CD4-positive, CD25-positive, alpha-beta regulatory T cell (primary cell): Measurements from ENCODE around the gene DEF6. TPM values are rescaled to one million over a fixed set of nuclear protein-coding genes. Genes with fewer than 3 reads are reported as not detected.
A peak's percentile ranks its signal among the peaks of the same experiment; 100 is the strongest.

Source experiments
- ATAC-seq, 2 donors: fragments of 150-1000 bp; cut with Tn5 transposase; one replicate each; pipeline ENCODE4 v1.10.0; 2021; ENCODE audit warnings: low read depth in 2 of 2, moderate number of reproducible peaks in 2 of 2, moderate library complexity in 1 of 2
- DNase-seq, 3 donors: peaks; one replicate each; pipeline versions ENCODE4 v3.0.0 to v3.0.0-alpha.2; 2012 to 2022; ENCODE audit warnings: mixed read lengths in 1 of 3
- H3K27ac ChIP-seq: one replicate; pipeline ENCODE4 v1.7.0; 2013; ENCODE audit warnings: mild to moderate bottlenecking, low read length; ENCODE audit not compliant: insufficient read depth, poor library complexity, severe bottlenecking
- H3K27me3 ChIP-seq: one replicate; pipeline ENCODE4 v1.7.0; 2013; ENCODE audit warnings: low read length; ENCODE audit not compliant: control insufficient read depth, insufficient read depth
- H3K36me3 ChIP-seq: one replicate; pipeline ENCODE4 v1.7.0; 2013; ENCODE audit warnings: mild to moderate bottlenecking, low read length, moderate library complexity; ENCODE audit not compliant: control insufficient read depth, insufficient read depth
- H3K4me1 ChIP-seq: 2 replicates; pipeline ENCODE4 v1.7.0; 2013; ENCODE audit warnings: mild to moderate bottlenecking, low read length; ENCODE audit not compliant: insufficient read depth, control insufficient read depth, poor library complexity, severe bottlenecking
- H3K4me3 ChIP-seq: one replicate; pipeline ENCODE4 v1.7.0; 2013; ENCODE audit warnings: low read depth, mild to moderate bottlenecking, low read length, moderate library complexity
- H3K9me3 ChIP-seq, 2 experiments: 1 replicate in 1 of 2; 2 replicates in 1 of 2; pipeline ENCODE4 v1.7.0; 2013; ENCODE audit warnings: low read length in 2 of 2, mild to moderate bottlenecking in 1 of 2, moderate library complexity in 1 of 2; ENCODE audit not compliant: control insufficient read depth in 2 of 2
- H3K27ac Mint-ChIP-seq, 3 donors: one replicate each; pipeline ENCODE4 v1.8.0; 2020 to 2022; ENCODE audit warnings: mild to moderate bottlenecking in 3 of 3, mixed read lengths in 3 of 3, moderate library complexity in 2 of 3
- H3K27me3 Mint-ChIP-seq: one replicate; pipeline ENCODE4 v1.8.0; 2022; ENCODE audit warnings: mild to moderate bottlenecking, mixed read lengths
- H3K36me3 Mint-ChIP-seq: one replicate; pipeline ENCODE4 v1.8.0; 2020; ENCODE audit warnings: mixed read lengths
- H3K4me1 Mint-ChIP-seq, 4 donors: one replicate each; pipeline ENCODE4 v1.8.0; 2020 to 2022; ENCODE audit warnings: mixed read lengths in 4 of 4, mild to moderate bottlenecking in 1 of 4
- H3K4me3 Mint-ChIP-seq, 4 donors: one replicate each; pipeline ENCODE4 v1.8.0; 2020 to 2022; ENCODE audit warnings: mild to moderate bottlenecking in 4 of 4, mixed read lengths in 4 of 4, moderate library complexity in 3 of 4
- H3K9me3 Mint-ChIP-seq, 7 donors: one replicate each; pipeline ENCODE4 v1.8.0; 2020 to 2022; ENCODE audit warnings: mixed read lengths in 7 of 7, mild to moderate bottlenecking in 3 of 7, moderate library complexity in 2 of 7
- polyA plus RNA-seq, 4 donors: library from polyadenylated mRNA; unstranded; fragments of 300-500 nt; fragmentation: Illumina TruSeq; gene quantifications; one replicate each; pipeline ENCODE4 v1.2.3, GENCODE V29; 2021
- total RNA-seq: library from RNA; stranded (reverse); gene quantifications from one replicate; pipeline ENCODE4 v1.2.3, GENCODE V29; 2022

Gene DEF6
- total and polyA plus RNA-seq, 5 donors from 2014 or later = 134 to 247 (median 141) TPM

DNA sequence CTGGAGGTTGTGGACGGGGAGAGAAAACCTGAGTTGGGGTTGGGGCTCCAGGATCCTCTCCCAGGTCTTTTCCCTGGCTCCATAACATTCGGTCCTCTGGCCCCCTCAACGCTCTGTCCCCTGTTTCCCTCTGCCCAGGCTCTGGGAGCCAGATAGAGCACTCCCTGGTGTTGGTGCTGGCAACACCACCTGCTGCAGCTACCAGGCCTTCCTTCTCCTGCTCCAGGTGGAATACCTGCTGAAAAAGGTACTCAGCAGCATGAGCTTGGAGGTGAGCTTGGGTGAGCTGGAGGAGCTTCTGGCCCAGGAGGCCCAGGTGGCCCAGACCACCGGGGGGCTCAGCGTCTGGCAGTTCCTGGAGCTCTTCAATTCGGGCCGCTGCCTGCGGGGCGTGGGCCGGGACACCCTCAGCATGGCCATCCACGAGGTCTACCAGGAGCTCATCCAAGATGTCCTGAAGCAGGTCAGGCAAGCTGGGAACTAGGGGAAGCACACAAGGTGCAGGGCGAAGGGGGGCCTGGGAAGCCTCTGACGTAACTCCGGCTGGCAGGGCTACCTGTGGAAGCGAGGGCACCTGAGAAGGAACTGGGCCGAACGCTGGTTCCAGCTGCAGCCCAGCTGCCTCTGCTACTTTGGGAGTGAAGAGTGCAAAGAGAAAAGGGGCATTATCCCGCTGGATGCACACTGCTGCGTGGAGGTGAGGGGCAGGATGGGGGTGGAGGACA, 14.6 kb downstream of the DEF6 start:
- Histone ChIP-seq H3K4me1 (peaks cover 84% of the 10 kb centered on the region), H3K36me3 (peaks cover 58% of the 10 kb centered on the region)

DNA sequence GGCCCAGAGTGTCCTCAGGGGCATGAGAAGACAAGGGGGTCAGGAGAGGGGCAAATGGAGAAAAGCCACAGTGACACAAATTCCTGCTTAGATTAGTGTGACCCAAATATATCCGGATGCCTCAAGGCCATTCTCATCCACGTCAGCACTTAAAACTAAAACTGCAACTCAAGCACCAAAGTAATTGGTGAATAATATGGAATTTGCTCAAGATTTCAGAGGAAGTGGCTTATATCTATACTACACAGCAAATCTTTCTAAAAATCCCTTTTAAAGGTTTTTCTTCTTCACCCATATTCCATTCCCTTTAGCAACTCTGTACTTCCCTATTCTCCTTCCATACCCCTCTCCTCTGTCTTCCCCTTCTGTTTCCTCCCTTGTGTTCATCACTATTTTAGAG, 15.2 kb downstream of the DEF6 start:
- Histone ChIP-seq H3K9me3 (no peaks in the 10 kb centered on the region), H3K27me3 (no peaks in the 10 kb centered on the region), H3K4me1 (peaks cover 78% of the 10 kb centered on the region), H3K4me3 (peak overlapping the region; percentile 26), H3K36me3 (peaks cover 58% of the 10 kb centered on the region), H3K27ac (peak overlapping the region; percentile 78)
- Mint-ChIP-seq H3K9me3 (no peaks in the 10 kb centered on the region), H3K36me3 (peaks cover 65% of the 10 kb centered on the region), H3K4me3 (peak overlapping the region; percentile 85 to 94 (median 89)), H3K4me1 (peaks cover 48 to 93% (median 70%) of the 10 kb centered on the region in 4 donors), H3K27ac (peak overlapping the region; percentile 96 to 99 (median 98)), H3K27me3 (no peaks in the 10 kb centered on the region)
- DNase-seq (no peak), ATAC-seq (no peak)

More for the DNA sequence above, 14.6 kb downstream of the DEF6 start:
- peak overlapping the region; percentile 85 to 94 (median 92) for H3K4me3 Mint-ChIP-seq
- Histone ChIP-seq H3K4me3 (peak overlapping the region; percentile 65), H3K27me3 (no peaks in the 10 kb centered on the region), H3K9me3 (no peaks in the 10 kb centered on the region), H3K27ac (peak overlapping the region; percentile 78)
- DNase-seq = no peak
- H3K27me3 Mint-ChIP-seq = no peaks in the 10 kb centered on the region
- H3K36me3 Mint-ChIP-seq = peaks cover 66% of the 10 kb centered on the region
- H3K27ac Mint-ChIP-seq = peak overlapping the region; percentile 96 to 99 (median 98)
- H3K9me3 Mint-ChIP-seq = no peaks in the 10 kb centered on the region
- ATAC-seq = no peak
- peaks cover 51 to 95% (median 71%) of the 10 kb centered on the region in 4 donors for H3K4me1 Mint-ChIP-seq

DNA sequence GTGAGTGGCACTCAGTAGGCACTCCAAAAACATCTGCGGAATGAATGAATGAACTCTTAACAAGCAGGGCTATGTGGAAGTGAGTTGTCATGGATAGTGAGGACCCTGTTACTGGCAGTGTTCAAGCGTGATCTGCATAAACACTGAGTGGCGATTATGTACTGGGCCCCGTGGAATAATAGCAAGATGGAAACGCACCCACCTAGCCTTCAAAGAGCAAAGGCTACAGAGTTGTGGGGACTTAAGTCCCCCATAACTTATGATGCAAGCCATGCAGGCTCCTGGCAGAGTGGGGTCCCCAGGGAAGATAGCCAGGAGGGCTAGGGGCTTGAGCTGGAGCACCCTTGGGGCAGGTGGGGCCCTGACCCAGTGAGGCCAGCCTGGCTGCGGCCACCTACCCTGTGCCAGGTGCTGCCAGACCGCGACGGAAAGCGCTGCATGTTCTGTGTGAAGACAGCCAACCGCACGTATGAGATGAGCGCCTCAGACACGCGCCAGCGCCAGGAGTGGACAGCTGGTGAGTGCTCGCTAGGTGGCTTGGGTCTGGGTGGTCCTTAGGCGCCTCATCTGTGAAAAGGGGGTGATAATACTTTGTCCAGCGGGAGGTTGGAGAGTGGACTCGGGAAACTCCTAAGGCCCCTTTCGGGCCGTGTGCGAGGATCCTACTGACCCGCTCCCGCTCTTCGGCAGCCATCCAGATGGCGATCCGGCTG, 20.0 kb downstream of the DEF6 start:
- no peak for DNase-seq
- Histone ChIP-seq H3K4me1 (peaks cover 33% of the 10 kb centered on the region), H3K36me3 (peaks cover 90% of the 10 kb centered on the region), H3K9me3 (no peaks in the 10 kb centered on the region), H3K4me3 (no peak overlapping the region), H3K27ac (no peak overlapping the region), H3K27me3 (no peaks in the 10 kb centered on the region)
- H3K4me3 Mint-ChIP-seq = no peak overlapping the region
- no peaks in the 10 kb centered on the region for H3K9me3 Mint-ChIP-seq
- H3K36me3 Mint-ChIP-seq = peaks cover 57% of the 10 kb centered on the region
- ATAC-seq = no peak
- peak overlapping the region; percentile 78 to 90 (median 87) for H3K27ac Mint-ChIP-seq
- H3K27me3 Mint-ChIP-seq = no peaks in the 10 kb centered on the region
- H3K4me1 Mint-ChIP-seq = peaks cover 34 to 63% (median 41%) of the 10 kb centered on the region in 4 donors

DNA sequence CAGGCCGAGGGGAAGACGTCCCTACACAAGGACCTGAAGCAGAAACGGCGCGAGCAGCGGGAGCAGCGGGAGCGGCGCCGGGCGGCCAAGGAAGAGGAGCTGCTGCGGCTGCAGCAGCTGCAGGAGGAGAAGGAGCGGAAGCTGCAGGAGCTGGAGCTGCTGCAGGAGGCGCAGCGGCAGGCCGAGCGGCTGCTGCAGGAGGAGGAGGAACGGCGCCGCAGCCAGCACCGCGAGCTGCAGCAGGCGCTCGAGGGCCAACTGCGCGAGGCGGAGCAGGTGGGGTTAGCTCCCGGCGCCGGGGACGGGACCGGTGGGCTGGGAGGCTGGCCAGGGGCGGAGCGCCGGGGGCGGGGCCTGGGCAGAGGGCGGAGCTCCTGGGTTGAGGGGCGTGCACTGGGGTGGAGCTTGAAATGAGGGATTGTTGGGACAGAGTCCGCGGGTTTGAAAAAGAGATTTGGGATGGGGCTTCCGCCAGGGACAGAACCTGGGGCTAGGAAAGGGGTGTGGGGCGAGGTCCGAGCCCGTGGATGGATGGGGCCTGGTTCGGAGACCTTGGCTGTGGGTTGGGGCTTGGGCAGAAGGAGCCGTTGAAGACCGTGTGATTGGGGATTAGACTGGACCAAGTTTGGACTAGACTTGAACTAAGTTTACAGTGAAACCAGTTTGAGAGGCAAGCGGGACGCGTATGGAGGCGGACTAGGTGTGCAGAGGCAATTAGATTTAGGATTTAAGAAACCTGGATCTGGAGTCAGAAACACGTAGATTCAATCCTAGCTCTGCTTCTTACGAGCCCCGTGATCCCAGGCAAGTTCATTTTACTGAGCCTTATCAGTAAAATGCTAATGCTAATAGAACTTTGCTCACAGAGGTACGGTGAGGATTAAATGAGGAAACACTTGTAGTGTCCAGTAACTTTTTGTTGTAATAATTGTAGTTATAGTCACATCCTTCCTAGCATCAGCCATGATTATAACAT, 20.9 kb downstream of the DEF6 start:
- Mint-ChIP-seq H3K4me3 (peak overlapping the region in 1 of 4 donors; percentile 38), H3K27me3 (no peaks in the 10 kb centered on the region), H3K9me3 (no peaks in the 10 kb centered on the region), H3K36me3 (peaks cover 57% of the 10 kb centered on the region), H3K4me1 (peaks cover 28 to 58% (median 35%) of the 10 kb centered on the region in 4 donors), H3K27ac (peak overlapping the region in 1 of 3 donors; percentile 62)
- Histone ChIP-seq H3K36me3 (peaks cover 90% of the 10 kb centered on the region), H3K27ac (no peak overlapping the region), H3K4me1 (peaks cover 25% of the 10 kb centered on the region), H3K4me3 (no peak overlapping the region), H3K27me3 (no peaks in the 10 kb centered on the region), H3K9me3 (no peaks in the 10 kb centered on the region)
- ATAC-seq (no peak), DNase-seq (no peak)

DNA sequence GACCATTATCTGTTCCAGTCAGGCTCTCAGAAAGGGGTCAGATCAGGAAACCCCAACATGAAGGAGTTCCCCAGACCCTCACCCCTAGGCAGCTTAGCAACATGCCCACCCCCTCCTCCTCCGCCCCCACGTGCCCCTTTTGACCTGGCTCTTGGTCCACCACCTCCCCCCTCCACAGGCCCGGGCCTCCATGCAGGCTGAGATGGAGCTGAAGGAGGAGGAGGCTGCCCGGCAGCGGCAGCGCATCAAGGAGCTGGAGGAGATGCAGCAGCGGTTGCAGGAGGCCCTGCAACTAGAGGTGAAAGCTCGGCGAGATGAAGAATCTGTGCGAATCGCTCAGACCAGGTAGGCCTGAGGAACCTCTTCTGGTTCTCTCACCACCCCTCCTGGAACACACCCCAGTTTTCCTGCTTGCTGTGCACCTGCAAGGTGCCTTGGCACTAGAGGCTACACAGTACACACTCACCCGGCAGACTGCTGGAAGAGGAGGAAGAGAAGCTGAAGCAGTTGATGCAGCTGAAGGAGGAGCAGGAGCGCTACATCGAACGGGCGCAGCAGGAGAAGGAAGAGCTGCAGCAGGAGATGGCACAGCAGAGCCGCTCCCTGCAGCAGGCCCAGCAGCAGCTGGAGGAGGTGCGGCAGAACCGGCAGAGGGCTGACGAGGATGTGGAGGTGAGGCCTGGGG, 21.9 kb downstream of the DEF6 start:
- H3K36me3 ChIP-seq = peaks cover 89% of the 10 kb centered on the region
- peaks cover 22 to 48% (median 27%) of the 10 kb centered on the region in 4 donors for H3K4me1 Mint-ChIP-seq

DNA sequence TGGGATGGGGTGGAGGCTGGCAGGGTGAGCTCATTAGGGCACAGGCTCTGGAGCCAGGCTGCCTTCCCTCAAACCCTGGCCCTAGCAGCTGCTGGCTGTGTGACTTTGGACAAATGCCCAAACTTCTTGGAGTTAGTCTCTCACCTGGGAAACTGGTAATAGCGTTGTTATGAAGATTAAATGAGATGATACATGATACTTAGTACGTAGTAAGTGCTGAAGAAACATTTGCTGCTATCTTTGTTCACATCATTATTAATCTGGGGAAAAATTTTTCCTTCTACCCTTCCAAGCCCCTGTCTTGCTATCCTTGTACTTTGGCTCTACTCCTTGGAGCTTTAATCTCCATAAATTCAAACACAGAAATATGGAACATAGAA, 22.4 kb downstream of the DEF6 start:
- peaks cover 43% of the 10 kb centered on the region for H3K36me3 Mint-ChIP-seq
- Histone ChIP-seq H3K9me3 (no peaks in the 10 kb centered on the region), H3K4me1 (peaks cover 12% of the 10 kb centered on the region), H3K27ac (no peak overlapping the region), H3K27me3 (no peaks in the 10 kb centered on the region), H3K36me3 (peaks cover 89% of the 10 kb centered on the region), H3K4me3 (no peak overlapping the region)
- peaks cover 17 to 42% (median 22%) of the 10 kb centered on the region in 4 donors for H3K4me1 Mint-ChIP-seq
- H3K4me3 Mint-ChIP-seq = no peak overlapping the region
- peak overlapping the region; percentile 24 to 62 (median 32) for H3K27ac Mint-ChIP-seq
- H3K27me3 Mint-ChIP-seq = no peaks in the 10 kb centered on the region
- peaks cover 0 to 3% (median 0%) of the 10 kb centered on the region in 7 donors for H3K9me3 Mint-ChIP-seq
- ATAC-seq (no peak), DNase-seq (no peak)

More for the DNA sequence above, 21.9 kb downstream of the DEF6 start:
- Mint-ChIP-seq H3K27ac (peak overlapping the region in 1 of 3 donors; percentile 62), H3K36me3 (peaks cover 48% of the 10 kb centered on the region), H3K9me3 (no peaks in the 10 kb centered on the region), H3K4me3 (no peak overlapping the region), H3K27me3 (no peaks in the 10 kb centered on the region)
- Histone ChIP-seq H3K27me3 (no peaks in the 10 kb centered on the region), H3K27ac (no peak overlapping the region), H3K4me1 (peaks cover 16% of the 10 kb centered on the region), H3K9me3 (no peaks in the 10 kb centered on the region), H3K4me3 (no peak overlapping the region)
- DNase-seq (no peak), ATAC-seq (no peak)

DNA sequence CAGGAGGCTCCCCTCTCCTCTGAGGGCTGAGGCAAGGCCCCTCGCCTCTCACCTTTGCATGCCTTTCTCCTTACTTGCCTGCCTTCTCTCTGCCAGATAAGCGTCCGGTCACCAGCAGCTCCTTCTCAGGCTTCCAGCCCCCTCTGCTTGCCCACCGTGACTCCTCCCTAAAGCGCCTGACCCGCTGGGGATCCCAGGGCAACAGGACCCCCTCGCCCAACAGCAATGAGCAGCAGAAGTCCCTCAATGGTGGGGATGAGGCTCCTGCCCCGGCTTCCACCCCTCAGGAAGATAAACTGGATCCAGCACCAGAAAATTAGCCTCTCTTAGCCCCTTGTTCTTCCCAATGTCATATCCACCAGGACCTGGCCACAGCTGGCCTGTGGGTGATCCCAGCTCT, 23.5 kb downstream of the DEF6 start:
- peaks cover 83% of the 10 kb centered on the region for H3K36me3 ChIP-seq
- H3K27me3 Mint-ChIP-seq = no peaks in the 10 kb centered on the region
- no peak overlapping the region for H3K4me3 ChIP-seq
- peaks cover 0 to 3% (median 0%) of the 10 kb centered on the region in 7 donors for H3K9me3 Mint-ChIP-seq
- no peaks in the 10 kb centered on the region for H3K27me3 ChIP-seq
- H3K27ac ChIP-seq = no peak overlapping the region
- H3K4me1 Mint-ChIP-seq = peaks cover 12 to 34% (median 20%) of the 10 kb centered on the region in 4 donors
- ATAC-seq = no peak
- H3K9me3 ChIP-seq = no peaks in the 10 kb centered on the region
- peak overlapping the region in 2 of 3 donors; percentile 19 to 92 for H3K27ac Mint-ChIP-seq
- H3K4me3 Mint-ChIP-seq = no peak overlapping the region
- H3K36me3 Mint-ChIP-seq = peaks cover 40% of the 10 kb centered on the region
- no peak for DNase-seq
- H3K4me1 ChIP-seq = peaks cover 5% of the 10 kb centered on the region
